GM18517 (cell line): ENCODE results near the gene AP4B1.
A peak's percentile ranks its signal among the peaks of the same experiment; 100 is the strongest.

Experiments
- ATAC-seq: cut with Tn5 transposase; IDR thresholded peaks from one replicate; pipeline ENCODE4 v1.9.1; 2021; ENCODE audit warnings: mild to moderate bottlenecking, moderate library complexity; ENCODE audit not compliant: unreplicated experiment

The AP4B1 gene

GRCh38 chr1:113930499-113931161 lies 26.0 kb upstream of the AP4B1 start:
- ATAC-seq, result peak; percentile 19

GRCh38 chr1:113929750-113930498 lies 25.3 kb upstream of the AP4B1 start:
- peak; percentile 32 for ATAC-seq

- ATAC-seq, result peak; percentile 78
These were observed 24.5 kb upstream of the AP4B1 start, which contains the start of gene HIPK1 for GRCh38 chr1:113928941-113929749. Gene HIPK1 (plus strand): TSS chr1:113929324.

GRCh38 chr1:113928187-113928930 lies 23.8 kb upstream of the AP4B1 start:
- ATAC-seq, result no peak

DNA sequence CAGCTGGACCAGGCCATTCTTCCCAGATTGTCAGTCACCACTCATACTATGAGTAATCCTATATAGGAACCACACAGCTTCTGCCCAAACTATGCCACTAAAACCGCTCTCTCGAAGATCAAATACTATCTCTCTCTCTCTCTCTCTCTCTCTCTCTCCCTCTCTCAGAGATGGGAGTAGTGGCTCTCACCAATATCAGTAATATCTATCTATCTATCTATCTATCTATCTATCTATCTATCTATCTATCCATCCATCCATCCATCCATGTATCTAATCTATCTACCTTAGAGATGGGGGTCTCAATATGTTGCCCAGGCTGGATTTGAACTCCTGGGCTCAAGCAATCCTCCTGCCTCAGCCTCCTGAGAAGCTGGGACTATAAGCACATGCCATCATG lies 19.9 kb upstream of the AP4B1 start:
- no peak for ATAC-seq

GRCh38 chr1:113922957-113923356 lies 18.4 kb upstream of the AP4B1 start:
- ATAC-seq, result no peak

- no peak for ATAC-seq
These were observed 13.6 kb upstream of the AP4B1 start for GRCh38 chr1:113918243-113918642.

DNA sequence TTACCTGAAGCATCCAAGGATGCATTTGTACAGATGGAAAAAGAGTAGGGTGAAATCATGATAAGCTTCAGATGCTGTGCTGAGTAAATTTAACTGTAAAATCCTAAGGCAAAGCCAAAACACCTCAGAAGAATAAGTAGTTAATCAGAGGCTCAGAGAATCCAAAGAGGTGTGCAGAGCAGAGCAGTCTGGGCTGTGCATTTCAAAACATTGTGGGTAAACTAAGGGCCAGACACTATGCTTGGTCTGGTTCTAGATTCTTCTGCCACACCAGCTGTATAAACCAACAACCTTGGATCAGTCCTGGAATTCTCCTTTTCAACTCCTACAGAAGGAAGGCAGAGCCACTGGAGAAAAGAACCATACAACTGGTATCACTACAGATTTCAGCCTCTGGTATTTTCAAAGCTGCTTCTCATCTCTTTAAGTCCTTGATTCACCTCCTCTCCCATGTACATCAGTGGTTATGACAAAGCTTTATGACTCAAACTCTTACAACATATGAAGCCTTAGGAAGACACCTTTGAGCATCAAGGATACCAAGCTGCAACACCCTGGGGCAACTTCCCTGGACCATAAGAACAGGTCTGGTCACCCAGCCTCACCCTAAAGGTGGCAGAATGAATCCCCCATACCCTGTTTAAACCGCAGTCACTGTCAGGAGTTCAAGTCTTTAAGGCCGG lies 12.9 kb upstream of the AP4B1 start:
- no peak for ATAC-seq

GRCh38 chr1:113916974-113917373 lies 12.4 kb upstream of the AP4B1 start:
- ATAC-seq, result no peak

DNA sequence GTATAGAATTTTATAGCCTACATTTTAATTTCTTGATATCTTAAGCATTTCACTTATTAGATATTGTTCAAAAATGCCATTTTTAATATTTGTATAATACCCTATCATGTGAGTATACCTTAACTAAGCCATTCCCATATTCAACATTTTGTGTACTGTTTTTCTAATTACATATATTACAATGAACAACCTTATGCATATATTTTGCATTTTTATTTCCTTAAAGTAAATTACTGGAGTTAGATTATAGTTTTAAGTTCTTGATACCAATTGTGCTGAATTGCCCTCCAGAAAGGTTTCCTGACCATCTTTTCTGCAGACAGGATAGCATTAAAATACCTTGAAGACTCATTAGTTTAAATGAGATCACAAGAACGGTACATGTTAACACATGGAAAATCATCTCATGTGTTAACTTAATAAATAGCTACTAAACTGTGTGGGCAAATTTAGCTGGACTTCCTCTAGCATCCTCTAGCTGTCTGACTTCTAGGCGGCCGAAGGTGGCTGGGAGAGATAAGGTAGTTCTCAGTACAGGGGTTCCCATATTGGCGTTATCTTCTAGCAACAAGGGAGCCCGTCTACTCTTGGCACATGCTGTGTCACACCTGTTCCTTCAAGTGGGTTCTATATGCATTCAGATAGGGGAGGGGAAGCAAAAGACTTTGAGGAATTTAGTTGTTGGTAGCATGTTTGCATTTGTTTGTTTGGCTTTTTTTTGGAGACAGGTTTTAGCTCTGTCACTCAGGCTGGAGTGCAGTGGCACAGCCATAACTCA lies 9.5 kb upstream of the AP4B1 start:
- no peak for ATAC-seq

DNA sequence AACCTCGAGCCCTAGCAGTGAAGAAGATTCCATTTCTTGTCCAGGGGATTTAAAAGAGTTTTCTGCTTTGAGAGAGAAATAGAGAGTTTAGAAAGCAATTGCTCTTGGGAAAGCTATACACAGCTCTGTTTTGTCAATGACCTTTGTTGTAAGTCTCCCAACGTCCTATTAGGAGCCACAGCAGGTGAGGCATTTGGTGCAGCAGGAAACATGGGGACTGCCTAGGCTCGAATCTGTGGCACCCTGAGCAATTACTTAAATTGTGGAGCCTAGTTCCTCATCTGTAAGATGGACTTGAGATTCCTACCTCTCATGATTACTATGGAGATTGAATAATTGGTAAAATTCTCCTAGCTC lies 8.7 kb upstream of the AP4B1 start:
- no peak for ATAC-seq

GRCh38 chr1:113912594-113913311 lies 8.2 kb upstream of the AP4B1 start:
- ATAC-seq, result no peak

- no peak for ATAC-seq
These were observed 849 bp upstream of the AP4B1 start for GRCh38 chr1:113905435-113905861.

GRCh38 chr1:113904293-113904673 lies 316 bp downstream of the AP4B1 start:
- peak; percentile 37 for ATAC-seq

DNA sequence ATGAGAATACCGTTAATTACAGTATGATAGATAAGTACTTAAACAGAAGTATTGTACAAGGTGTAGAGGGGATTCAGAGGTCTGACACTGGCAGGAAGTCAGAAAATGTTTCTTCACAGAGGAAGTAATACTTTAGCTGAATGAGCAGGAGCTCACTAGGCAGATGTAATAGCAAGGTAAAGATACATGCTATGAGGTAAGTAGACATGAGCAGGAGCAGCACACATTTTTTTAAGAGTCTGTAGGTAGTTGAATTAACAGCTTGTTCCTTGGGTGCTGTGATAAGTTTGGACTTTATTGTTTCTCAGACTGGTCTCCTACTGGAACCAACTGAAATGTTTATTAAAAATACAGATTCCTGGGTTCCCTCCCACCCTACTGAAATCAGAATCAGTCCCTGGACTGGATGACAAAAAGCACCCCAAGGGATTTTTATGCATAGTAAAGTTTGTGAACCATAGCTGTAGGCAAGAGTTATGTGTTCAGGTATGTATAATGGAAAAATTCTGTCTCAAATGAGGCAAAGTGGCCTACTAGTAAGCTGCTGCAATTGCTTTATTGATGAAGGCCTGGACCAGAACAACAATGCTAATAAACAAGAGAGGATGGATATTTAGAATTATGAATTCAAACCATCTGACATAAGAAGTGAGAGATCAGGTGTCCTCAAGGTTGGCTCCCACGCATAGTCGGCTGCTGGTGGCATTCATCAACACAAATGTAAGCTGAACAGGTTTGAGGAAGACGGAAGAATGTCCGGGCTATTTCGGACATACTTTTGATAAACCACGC lies 902 bp downstream of the AP4B1 start:
- no peak for ATAC-seq

- no peak for ATAC-seq
These were observed 3.4 kb downstream of the AP4B1 start for GRCh38 chr1:113901191-113901590.

DNA sequence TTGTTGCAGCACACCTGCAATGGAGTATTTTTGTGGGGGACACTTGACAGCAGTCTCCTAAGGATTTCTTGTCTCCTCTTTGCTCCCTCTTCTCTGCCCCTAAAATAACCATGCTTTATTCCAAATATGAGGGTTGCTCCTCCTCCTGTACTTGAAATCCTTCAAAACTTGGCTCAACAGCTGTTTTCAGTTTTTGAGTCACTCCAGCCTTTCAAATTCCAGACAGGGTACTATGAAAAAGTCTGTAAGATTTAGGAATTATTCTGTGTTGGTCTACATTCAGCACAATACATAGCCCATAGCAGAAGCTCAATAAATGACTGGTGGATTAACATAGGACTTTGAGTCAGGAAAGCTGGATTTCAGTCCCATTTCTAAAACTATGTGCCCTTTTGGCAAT lies 5.5 kb downstream of the AP4B1 start:
- ATAC-seq, result no peak

GRCh38 chr1:113898241-113898814 lies 6.3 kb downstream of the AP4B1 start:
- no peak for ATAC-seq
